Measurements from ENCODE around the gene NEK7.
"Not testable (repeated sequence)": the region's sequence is repeated elsewhere in the genome, so short reads cannot be mapped to it uniquely, and the experiment has no call there.

The NEK7 gene

DNA sequence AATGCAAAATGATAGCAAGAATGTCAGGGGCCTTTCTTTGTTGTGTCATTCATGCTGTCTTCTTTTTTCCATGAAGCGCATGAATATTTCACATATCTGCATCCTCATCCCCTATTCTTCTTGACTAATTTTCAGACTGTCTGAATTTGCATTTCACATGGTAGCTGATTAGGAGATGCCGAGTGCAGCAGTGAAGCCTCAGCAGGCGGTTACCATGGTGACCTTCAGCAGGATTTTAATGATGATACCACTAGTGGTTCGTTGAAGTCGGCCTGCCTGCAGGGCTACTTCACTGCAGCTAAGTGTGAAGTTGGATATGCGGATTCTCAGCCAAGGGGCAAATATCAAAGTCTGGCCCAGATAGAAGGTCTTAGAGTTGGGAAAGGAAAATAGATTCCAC lies 141.8 kb downstream of the NEK7 start:
- DNase-seq, result no peak

DNA sequence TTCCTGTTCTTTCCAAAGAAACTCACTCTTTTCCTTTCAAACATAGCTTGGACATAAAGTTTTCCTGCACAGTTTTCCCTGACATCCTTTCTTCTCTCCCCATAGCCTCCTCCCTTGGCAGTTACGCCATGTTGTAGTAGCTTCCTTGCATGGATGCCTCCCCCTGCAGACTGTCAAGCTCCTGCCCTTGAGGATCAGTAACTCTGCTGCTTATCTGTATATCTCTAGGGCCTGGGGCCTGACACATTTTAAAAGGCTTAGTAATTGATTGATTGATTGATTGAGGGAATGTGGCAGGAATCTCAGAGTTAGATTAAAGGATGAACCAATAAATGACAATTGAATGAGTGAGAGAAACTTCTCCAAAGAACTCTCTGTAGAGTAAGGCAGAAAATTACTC lies 143.7 kb downstream of the NEK7 start:
- DNase-seq, result no peak

GRCh38 chr1:198304431-198304830 lies 147.6 kb downstream of the NEK7 start:
- no peak for DNase-seq

- DNase-seq, result not testable (repeated sequence)
Measured at GRCh38 chr1:198314817-198315216, 158.0 kb downstream of the NEK7 start.

DNA sequence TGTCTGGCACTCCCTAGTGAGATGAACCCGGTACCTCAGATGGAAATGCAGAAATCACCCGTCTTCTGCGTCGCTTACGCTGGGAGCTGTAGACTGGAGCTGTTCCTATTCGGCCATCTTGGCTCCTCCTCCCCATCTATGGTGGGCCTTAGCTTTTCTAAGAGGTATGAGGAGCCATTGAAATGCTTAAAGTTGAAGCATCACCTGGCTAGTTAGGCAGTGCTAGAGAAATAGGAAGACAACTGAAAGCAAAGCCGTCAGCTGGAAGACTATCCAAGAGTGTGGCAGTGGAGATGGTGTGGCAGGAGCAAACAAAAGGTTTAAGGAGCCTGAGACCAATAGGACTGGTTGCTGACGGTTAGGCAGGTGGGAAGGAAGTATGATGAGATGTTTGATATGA lies 158.5 kb downstream of the NEK7 start:
- DNase-seq, result not testable (repeated sequence)

- DNase-seq, result no peak
Measured at GRCh38 chr1:198316546-198317100, 159.8 kb downstream of the NEK7 start.

- no peak for DNase-seq
Measured at GRCh38 chr1:198318085-198318484, 161.3 kb downstream of the NEK7 start.

DNA sequence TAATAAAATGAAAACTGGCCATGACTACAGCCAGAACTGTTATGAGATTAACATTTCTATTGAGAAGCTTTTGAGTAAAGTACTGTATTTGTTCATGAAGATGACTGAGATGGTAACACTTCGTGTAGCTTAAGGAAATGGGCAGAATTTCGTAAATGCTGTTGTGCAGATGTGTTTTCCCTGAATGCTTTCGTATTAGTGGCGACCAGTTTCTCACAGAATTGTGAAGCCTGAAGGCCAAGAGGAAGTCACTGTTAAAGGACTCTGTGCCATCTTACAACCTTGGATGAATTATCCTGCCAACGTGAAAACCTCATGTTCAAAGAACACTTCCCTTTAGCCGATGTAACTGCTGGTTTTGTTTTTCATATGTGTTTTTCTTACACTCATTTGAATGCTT lies 164.0 kb downstream of the NEK7 start:
- DNase-seq, result no peak

- DNase-seq, result no peak
Measured at GRCh38 chr1:198326232-198326631, 169.4 kb downstream of the NEK7 start.

DNA sequence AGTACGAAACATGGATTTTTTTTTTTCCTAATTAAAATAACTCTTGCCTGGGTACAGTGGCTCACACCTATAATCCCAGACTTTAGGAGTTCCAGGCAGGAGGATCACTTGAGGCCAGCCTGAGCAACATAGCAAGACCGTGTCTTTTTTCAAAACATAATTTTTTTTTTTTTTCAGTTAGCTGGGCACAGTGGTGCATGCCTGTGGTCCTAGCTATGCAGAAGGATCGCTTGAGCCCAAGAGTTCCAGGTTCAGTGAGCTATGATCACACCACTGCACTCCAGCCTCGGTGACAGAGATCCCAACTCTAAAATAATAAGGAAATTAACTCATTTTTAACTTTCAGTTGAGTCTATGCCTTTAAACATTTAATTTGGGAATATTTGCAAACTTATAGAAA lies 170.1 kb downstream of the NEK7 start:
- DNase-seq, result no peak

- DNase-seq, result no peak
Measured at GRCh38 chr1:198328458-198329032, 171.7 kb downstream of the NEK7 start.

DNA sequence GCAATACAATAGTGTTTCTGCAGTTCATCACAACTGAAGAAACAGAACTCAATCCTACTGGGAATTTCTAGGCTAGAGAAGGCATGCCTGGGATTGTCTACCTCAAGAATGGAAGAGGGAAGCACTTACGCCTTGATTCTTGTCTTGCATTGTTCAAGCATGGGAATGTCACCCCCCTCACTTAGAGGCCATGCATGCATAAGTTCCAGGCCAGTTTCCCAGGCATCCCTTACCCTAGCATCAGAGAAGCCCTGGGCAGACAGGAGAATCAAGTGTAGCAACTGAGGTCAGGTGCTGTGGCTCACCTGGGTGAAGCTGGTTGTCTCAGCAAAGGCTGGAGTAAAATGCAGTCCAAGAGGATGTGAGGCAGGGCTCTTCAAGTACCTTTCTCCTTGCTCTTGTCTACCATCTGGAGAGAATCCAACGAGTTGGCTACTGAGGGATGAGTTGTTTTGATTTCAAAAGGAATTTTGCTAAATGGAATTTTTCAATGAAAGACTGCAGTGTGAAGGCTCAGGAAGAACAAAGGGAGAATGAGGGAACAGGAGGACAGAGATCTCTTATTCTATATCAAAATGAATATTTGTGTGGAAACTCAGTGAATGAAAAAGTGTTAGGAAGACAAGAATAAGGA lies 174.3 kb downstream of the NEK7 start:
- no peak for DNase-seq

DNA sequence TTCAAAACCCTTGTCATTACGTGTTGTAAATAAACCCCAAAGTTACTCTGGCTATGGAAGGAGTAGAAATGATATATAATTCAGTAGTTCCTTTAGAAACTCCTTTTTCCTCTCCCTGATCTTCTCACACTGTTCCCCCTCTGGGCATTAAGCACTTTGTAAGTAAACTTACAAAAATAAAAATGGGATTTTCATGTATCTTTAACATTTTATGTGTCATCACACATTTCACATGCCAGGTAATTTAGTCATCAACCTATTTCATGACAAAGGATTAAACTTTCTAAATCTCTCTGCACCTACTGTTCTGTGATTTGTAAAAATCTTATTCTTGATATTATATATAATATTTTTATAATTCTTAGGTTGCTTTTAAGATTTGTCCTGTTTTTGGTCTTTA lies 176.9 kb downstream of the NEK7 start:
- DNase-seq, result no peak

DNA sequence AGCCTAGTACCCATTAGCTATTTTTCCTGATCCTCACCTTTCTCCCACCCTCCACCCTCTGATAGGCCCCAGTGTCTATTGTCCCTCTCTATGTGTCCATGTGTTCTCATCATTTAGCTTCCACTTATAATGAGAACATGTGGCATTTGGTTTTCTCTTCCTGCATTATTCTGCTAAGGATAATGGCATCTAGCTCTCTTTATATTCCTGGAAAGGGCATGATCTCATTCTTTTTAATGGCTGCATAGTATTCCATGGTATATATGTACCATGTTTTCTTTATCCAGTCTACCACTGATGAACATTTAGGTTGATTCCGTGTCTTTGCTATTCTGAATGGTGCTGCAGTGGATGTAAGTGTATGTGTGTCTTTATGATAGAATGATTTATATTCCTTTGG lies 178.9 kb downstream of the NEK7 start:
- DNase-seq, result no peak

DNA sequence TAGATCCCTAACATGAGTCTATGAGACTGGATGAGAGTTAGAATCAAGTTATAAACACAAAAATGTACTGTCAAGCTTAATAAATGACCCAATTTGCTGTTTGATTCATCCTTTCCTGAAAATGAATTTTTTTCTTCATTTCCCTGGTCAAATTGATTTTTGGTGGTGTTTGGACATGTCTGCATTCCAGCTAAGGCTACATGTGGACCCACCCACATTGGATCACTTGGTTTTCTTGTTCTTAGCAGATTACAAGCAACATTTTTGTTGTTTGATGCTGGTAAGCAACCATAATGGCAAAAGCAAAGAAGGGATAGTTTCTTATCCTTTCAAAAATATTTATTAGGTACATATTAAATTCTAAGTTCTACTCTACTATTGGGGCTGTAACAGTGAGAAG lies 181.1 kb downstream of the NEK7 start:
- DNase-seq, result no peak

DNA sequence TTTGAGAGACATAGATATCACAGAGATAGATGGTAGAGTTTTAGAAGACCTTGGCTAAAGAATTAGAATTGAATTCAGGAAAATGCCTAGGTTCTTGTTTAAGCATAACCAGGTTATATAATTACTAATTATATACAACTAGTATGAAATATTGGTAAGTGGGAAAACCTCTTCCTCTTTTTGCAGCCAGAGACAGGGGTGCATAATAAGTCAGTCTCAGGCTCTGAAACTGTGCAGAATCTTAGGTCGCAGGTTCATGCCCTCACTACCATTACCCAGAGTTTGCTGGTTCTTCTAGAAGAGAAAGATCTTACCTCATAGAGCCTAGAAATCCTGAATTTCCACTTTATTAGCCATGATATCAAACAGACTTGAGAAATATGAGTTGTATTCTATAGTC lies 183.3 kb downstream of the NEK7 start:
- no peak for DNase-seq

DNA sequence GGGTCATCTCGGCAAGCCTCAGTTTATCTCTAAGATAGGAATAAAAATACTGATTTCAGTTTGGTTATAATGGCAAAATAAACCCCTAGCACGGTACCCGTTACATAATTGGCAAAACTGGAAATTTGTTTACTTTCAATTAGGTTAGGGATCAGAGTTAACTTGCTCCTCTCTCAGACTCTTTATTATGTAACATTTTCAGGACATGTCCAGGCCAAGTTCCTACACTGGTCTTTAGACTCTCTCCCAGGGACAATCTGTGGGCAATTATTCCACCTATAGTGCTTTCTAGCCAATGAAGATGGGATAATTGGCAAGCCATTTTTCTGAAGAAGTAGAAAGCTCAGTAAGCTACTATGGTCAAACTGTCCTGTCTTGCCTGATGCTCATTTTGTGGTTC lies 189.4 kb downstream of the NEK7 start:
- DNase-seq, result no peak

DNA sequence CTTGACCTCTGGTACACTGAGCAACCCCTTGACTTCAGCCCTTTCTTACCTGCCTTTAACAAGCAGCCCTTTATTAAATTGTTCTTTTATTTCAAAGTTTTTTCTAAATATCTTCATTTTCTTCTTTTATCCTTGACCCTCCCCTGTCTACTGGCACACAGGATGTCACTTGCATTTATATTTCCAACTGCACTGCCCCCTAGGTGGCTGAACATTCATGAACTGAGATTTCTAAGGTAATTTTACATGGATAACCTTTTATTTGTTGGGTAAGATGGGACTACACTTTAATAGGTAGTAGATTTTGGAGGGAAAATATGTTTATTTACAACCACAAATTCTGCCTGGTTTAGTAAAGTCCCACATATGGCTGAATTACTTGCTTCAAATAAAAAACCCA lies 193.7 kb downstream of the NEK7 start:
- DNase-seq, result no peak

GRCh38 chr1:198352975-198353695 lies 196.3 kb downstream of the NEK7 start:
- DNase-seq, result no peak

DNA sequence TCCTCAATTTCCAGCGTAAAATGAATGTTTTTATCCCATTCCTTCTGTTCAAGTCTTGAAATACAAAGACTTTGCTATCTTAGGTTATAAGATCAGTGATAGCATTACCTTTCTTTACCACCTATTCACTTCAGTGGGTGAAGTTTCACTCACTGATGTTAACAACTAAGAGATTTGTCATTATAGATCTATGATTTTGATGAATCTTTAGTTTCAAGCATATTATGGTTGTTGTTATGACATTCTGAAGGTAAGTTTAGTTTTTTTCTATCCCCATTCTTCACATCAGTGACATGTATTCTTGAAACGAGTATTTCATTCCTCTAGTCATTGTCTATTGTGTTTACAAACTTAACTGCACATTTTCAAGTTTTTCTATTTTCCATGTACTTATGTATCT lies 201.1 kb downstream of the NEK7 start:
- DNase-seq, result no peak

- no peak for DNase-seq
Measured at GRCh38 chr1:198359024-198359653, 202.3 kb downstream of the NEK7 start.

GRCh38 chr1:198360208-198360729 lies 203.5 kb downstream of the NEK7 start:
- no peak for DNase-seq

DNA sequence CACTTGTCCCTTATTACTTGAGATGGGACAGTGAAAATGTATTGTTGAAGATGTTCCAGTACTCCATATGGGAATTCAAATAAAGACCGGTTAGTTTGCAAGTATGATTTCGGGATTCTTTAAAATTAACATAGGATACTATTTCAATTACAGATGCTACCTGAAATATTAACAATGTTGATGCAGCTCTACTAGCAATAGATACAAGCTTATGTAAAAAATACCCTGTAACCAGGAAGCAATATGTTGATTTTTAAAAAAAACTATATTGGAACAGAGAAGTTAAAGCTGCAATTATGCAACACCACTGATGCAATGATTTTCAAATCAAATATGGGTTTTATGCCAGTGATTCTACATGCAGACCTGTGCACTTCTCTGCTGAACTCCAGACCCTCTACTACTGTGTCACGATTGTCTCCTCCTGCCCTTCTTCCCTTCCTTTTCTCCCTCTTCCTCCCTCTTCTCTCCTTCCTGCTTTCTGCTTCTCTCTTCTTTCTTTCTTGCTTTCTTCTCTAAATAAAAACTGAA lies 204.5 kb downstream of the NEK7 start:
- DNase-seq, result no peak

Data from NCI-H1417 treated with DMSO at 0.1 percent for 48 hours (cell line).